ENCODE data around the gene VPS39.

- TF ChIP-seq RAD21 (IDR thresholded peaks at IDR 0.05; ENCODE audit: low read length) (no peak), ELF1 (IDR thresholded peaks at IDR 0.05) (no peak), CTCF (IDR thresholded peaks at IDR 0.05) (no peak), NRF1 (IDR thresholded peaks at IDR 0.05; ENCODE audit: low read depth, low read length) (no peak), POLR2AphosphoS5 (IDR thresholded peaks at IDR 0.05; ENCODE audit: low read depth, low read length) (no peak)
- TF ChIP-seq, protein P1, sequence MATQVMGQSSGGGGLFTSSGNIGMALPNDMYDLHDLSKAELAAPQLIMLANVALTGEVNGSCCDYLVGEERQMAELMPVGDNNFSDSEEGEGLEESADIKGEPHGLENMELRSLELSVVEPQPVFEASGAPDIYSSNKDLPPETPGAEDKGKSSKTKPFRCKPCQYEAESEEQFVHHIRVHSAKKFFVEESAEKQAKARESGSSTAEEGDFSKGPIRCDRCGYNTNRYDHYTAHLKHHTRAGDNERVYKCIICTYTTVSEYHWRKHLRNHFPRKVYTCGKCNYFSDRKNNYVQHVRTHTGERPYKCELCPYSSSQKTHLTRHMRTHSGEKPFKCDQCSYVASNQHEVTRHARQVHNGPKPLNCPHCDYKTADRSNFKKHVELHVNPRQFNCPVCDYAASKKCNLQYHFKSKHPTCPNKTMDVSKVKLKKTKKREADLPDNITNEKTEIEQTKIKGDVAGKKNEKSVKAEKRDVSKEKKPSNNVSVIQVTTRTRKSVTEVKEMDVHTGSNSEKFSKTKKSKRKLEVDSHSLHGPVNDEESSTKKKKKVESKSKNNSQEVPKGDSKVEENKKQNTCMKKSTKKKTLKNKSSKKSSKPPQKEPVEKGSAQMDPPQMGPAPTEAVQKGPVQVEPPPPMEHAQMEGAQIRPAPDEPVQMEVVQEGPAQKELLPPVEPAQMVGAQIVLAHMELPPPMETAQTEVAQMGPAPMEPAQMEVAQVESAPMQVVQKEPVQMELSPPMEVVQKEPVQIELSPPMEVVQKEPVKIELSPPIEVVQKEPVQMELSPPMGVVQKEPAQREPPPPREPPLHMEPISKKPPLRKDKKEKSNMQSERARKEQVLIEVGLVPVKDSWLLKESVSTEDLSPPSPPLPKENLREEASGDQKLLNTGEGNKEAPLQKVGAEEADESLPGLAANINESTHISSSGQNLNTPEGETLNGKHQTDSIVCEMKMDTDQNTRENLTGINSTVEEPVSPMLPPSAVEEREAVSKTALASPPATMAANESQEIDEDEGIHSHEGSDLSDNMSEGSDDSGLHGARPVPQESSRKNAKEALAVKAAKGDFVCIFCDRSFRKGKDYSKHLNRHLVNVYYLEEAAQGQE (IDR thresholded peaks at IDR 0.05; ENCODE audit: low read depth, low read length): no peak
Measured at GRCh38 chr15:42152921-42153698, 55.0 kb downstream of the VPS39 start.
